GM18498 (cell line): ENCODE results near the gene KRT7.

Experiments used
- ATAC-seq: cut with Tn5 transposase; IDR thresholded peaks from one replicate; pipeline ENCODE4 v1.9.1; 2021; ENCODE audit warnings: mild to moderate bottlenecking, moderate library complexity; ENCODE audit not compliant: unreplicated experiment

Gene KRT7

DNA sequence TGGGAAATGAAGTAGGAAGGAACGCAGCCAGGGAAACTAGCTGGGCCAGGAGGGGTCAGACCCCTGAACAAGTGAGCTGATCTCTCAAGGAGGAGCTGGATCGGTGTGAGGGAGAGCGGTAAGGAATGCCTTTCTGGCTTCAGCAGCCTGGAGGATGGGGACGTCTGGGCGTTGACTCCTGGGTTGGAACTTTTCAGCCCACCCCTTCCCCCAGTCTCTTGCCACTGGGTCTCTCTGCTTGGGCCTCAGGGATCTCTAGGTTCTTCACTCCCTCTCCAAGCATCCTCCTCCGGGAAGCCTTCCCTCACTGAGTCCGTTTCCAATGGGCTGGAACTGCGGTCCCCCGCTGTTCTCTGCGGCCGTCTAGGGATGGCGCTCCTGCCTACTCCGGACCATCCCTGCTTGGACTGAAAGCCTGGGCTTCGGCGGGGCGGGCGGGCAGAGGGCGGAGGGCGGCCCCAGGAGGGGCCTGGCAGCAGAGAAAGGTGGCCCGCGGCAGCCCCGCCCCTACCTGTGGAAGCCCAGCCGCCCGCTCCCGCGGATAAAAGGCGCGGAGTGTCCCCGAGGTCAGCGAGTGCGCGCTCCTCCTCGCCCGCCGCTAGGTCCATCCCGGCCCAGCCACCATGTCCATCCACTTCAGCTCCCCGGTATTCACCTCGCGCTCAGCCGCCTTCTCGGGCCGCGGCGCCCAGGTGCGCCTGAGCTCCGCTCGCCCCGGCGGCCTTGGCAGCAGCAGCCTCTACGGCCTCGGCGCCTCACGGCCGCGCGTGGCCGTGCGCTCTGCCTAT is at the start of gene KRT7:
KRT7 (plus strand) TSS at position 570 of the 788 bp plus-strand sequence; CDS start at position 624, 54 bp downstream.
- no peak for ATAC-seq

- ATAC-seq, result no peak
Observed at GRCh38 chr12:52183544-52183910, 49.5 kb upstream of the KRT7 start.

- no peak for ATAC-seq
Observed at GRCh38 chr12:52183971-52184370, 49.1 kb upstream of the KRT7 start.

DNA sequence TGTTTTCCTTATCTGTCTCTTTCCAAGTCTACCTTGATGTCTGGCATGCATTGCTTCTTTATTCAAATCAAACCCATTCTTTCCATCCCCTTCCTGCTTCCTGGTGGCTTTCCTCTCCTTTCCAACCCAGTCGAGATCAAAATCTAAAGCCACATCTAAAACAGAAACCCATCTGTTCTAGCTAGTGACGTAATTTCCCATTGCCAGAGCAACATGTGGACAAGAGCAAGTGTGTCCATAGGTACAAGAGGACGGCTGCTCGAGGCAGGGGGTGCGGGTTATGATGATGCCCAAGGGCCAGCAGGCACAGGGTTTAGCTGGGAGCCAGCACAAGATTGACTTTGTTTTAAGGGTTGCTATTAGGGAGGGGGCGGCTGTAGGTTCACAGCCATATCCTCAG is 48.2 kb upstream of the KRT7 start:
- ATAC-seq, result no peak

DNA sequence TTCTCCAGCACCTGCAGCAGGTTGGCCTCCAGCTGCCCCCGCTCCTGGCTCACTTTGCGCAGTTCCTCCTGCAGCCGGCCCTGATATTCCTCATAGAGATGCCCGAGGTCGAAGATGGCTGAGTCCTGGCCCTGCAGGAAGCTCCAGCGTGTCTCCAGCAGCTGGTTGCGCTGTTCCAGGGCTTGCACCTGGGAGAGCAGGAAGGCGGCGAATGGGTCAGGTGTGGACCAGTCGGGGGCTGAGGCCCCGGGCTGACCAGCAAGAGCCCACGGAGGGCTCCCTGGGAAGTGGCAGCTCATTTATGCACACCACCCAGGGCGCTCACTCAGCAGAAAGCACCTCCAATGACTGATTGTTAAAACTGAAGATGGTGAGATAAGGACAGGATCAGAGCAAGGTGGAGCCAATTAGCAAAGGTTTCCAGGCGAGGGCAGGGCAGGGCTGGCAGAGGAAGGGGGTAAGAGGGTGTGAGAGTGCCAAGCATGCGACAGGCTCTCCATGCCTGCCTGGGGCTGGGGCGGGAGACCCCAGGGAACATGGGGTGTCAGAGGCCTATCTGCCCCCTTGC is 47.6 kb upstream of the KRT7 start:
- ATAC-seq, result no peak

DNA sequence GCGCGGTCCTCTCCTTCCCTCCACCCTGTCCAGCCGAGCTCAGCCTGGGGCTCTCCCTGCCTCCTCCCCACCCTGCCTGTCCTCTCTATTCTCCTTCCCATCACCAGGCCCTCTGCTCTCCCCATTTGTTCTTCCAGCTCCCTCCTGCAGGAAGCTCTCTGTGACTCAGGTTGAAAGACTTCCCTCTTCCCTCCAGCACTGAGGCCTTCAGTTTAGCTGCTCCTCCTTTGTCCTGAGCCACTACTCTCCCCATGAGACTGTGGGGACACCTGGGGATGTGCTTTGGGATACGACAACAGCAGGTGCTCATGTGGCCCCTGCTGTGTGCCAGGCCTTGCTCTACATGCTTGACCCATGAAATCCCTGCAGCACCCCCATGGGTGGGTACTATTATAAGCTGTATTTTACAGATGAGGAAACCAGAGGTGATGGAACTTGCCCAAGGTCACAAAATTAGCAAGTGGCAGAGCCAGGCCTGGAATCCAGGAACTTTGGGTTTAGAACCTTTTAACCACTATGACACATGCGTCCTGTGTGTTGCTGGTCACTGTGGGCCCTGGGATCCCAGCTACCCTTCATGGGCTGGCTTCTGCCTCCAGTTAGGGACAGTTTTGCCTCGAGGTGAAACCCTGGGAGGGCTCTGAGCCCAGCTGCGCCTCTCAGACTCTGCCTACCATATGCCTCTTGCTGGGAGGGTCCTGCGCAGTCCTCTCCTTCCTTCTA is 46.8 kb upstream of the KRT7 start:
- ATAC-seq, result no peak

DNA sequence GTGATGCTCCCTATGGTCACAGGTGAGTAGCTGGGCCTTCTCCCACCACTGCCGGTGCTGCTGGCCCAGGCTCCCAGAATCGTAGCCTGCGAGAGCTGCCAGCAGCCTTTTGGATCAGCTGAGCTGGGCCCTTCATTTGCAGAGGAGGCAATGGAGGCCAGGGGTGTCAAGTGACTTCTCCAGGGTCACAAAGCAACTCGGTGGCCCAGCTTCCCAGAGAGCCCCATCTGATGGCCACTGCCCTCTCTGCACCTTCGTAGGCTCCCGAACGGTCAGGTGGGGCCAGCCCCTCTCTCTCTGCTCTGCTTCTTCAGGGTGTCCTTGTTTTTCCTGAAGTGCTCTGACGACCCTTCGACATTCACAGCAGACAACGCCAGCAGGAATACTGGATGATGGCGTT is 45.8 kb upstream of the KRT7 start:
- ATAC-seq, result no peak

- ATAC-seq, result no peak
Observed at GRCh38 chr12:52187640-52188039, 45.4 kb upstream of the KRT7 start.

DNA sequence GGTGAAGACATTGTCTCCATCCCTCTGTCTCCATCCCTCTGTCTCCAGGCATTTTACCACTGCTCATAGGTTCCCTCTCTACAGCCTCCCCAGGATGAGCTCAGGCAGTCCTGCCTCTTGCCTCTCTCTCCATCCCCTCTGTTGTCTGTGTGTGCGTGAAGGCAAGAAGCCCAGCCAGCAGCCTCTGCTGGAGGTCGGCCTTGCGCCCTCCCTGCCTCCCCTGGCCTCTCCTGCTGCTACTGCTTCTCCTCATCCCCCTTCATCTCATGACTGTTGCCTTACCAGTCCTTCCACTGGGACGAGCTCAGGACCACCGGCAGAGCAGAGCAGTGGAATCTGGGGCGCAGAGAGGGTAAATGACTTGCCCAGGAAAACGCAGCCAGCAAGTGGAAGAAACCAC is 44.4 kb upstream of the KRT7 start:
- no peak for ATAC-seq

GRCh38 chr12:52189376-52190174 is 43.5 kb upstream of the KRT7 start:
- no peak for ATAC-seq

DNA sequence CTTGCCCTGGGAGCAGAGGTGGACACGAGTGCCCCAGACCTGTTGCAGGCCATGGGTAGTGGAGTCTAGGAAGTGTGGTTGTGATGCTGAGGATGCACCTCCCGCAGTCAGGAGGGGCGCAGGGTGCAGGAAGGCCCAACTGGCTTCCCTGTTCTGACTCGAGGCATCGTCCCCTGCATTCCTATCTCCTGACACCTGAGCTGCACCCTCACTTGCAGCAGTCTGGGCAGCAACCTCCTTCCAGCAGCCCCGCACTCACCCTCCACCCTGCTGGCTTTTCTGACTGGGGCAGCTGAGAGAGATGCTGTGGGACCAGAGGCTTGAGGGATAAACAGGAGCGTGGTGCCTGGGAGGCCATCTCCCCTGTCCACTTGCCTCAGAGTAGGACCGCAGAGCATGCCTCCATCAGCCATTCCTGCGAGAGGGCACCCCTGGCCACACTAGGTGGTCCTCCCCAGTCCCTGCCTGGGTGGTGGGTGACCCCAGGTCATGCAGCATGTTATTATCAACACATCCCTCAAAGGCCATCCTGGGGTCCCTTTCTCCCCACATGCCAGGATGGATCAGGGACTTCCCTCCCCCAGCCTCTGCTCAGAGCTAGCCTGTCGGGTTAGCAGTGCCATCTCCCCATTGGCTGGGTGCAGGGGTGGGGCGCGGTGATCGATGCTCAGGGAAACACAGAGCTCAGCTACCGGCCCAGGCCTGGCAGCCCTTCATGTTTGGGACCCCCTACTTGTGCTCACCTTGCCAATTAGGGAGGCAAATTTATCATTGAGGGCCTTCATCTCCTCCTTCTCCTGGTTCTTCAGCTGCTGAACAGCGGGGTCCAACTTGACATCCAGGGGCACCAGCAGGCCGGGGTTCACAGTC is 41.9 kb upstream of the KRT7 start:
- no peak for ATAC-seq

DNA sequence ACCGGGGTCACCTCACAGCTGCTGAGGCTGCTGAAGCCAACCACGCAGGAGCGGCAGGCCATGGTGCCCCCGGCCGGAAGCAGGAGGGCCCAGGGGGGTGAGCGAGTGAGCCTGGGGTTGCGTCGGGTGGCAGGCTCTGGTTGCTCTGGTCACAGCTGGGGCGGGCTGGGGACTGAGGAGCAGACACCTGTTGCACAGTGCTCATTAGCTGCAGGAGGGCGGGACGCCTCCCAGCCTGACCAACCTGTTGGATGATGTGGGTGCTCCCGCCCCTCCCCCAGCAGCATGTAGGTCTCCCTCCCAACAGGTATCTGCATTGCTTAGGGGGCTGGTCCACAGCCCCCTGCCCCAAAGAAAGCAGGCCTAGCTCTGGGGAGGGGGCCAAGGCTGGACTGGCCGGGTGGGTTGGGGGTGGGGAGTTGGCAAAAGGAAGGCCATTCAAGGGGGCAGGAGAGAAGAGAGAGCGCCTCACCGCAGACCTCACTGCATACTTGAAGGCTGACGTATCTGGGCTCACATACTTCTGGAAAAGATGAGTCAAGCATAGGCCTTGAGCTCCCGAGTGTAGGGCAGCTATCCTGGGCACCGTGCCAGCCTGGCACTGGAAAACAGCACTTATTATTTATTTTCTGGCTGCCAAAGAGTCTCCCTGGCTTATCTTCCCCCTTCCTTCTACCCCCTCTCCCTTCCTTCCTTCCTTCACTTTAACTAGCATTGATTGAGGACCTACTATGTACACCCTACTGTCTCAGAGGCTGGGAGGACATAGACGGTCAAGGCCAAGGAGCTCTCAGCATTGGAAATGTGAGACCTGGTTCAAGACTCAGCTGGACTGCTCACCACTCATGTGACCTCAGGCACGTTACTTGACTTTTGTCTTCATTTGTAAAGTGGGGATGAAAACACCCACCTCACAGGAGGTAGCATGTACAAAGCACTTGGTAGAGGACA is 40.9 kb upstream of the KRT7 start, which contains the start of gene KRT80:
KRT80 (minus strand) TSS at position 174 of the 951 bp plus-strand sequence; CDS start at position 62, 112 bp downstream.
- ATAC-seq, result no peak

DNA sequence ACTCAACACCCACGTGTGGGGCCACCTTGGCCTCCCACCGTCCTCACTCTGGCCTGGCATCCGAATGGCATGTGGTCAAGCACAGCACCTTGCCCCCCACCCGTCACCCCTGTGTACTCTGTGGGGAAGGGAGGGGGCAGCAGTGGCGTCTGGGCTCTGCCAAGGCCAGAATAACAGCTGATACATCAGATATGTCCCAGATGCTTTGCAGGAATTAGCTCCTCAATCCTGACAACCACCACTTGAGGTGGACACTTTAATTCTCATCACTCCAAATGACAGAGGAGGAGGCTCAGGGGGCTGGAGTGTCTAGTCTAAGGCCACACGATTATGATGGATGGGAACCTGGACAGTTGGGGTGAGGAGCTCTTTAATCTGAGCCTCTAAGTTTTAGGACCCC is 39.5 kb upstream of the KRT7 start:
- no peak for ATAC-seq

- ATAC-seq, result no peak
Observed at GRCh38 chr12:52193991-52194390, 39.1 kb upstream of the KRT7 start.

DNA sequence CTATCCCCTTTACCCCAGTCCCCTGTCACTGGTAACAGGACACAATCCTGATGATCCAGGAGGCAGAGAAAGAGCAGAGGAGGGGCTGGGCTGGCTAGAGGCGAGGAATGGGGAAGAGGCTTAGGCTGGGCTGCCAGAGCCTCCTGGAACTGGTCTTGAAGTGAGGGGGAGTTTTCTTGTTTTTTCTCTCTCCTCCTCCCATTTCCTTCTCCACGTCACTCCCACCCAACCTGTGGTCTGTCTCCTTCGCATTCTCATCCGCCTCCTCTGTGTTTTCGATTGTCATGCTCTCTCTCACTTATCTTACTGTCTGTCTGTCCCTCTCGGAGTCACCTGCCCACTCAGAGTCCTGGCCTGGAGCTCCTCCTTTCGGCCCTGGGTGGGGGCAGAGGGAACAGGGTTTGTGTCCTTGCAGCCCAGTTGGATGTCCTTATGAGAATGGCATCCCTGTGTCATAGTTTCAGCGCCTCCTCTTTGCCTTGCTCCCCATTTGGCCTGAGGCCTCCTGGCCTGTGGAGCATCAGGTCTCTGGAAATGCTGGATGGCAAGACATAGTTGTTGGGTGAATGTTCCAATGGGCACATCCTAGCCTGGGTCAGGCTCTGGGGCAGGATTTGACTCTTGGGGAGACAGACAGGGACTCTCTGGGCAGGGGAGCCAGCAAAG is 37.8 kb upstream of the KRT7 start:
- no peak for ATAC-seq

DNA sequence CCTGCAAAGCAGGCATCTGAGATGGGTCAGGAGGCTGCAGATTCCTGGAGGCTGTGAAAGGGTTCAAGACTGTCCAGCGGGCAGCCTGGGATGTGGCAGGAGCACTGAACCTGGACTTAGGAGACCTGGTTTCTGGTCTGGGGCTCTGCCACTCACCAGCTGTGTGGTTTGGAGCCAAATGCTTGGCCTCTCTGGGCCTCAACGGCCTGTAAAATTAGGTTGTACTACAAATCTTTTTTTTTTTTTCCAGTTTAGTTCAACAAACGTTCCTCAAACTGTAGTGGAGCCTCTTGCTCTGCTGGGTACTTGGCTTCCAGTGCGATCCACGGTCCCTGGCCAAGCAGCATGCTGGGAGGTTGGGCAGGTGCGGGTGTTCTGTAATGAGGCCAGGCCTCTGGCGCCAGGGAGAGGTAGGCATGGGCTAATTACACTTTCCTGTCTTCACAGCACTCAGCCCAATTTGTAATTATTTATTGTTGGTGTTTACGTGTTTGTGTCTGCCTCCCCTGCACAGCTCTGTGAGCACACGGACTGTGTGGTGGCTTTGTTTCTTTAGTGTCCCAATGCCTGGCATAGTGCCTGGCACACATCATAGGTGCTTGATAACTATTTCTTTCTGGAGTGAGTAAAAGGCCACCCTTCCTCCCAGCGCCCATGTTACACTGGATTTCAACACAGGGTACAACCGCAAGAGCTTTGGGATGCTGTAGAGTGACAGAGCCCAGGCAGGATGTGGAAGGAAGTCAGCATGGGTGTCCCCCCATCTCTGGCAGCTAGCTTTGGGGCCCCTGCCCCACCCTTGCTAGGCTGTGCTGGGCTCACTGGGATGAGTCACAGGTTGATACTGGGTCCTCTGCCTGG is 35.4 kb upstream of the KRT7 start:
- ATAC-seq, result no peak

DNA sequence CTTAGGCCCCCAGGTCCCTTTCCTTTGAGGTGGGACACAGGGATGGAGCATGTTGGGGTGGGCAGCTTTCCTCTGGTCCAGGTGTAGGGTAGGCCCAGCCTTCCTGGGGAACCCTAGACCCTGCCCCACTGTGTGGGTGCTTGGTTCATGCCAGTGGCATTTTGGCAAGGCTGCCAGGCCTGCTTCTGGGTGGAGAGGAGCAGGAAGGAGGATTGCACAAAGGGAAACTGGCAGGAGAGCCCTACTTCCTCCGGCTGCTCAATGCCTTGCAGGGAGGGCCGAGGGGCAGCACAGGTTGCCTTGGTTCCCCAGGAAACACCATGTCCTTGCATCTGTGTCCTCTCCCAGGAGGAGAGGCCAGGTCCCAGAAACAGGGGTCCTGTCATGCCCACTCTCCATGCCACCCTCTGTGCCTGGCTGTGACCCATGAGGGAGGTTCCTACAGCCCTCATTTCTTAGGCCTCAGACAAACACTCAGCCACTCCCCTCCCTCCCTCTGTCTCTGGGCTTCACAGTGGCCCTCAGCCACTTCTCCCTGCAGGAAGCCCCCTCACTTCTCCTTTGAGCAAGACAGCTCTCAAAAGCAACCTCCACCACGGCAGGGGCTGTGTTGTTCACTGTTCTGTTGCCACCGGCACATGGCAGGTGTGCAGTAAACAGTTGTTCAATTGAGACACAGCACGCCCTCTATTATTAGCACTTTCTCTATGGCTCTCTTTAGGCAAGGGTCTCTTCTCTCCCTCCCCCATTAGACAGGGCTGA is 34.4 kb upstream of the KRT7 start:
- no peak for ATAC-seq
